ENCODE results near the gene NOTCH4.
"Not testable (repeated sequence)": the region's sequence is repeated elsewhere in the genome, so short reads cannot be mapped to it uniquely, and the experiment has no call there.

NOTCH4 gene

GRCh38 chr6:32220021-32220420 is 3.8 kb downstream of the NOTCH4 start:
- DNase-seq (ENCODE audit: extremely low read depth in 1 of 2, low read depth in 1 of 2) = no peak

- no peak for DNase-seq (ENCODE audit: extremely low read depth in 1 of 2, low read depth in 1 of 2)
Observed at GRCh38 chr6:32218167-32218566, 5.7 kb downstream of the NOTCH4 start.

- DNase-seq (ENCODE audit: extremely low read depth in 1 of 2, low read depth in 1 of 2) = no peak
Observed at GRCh38 chr6:32216998-32217397, 6.9 kb downstream of the NOTCH4 start.

GRCh38 chr6:32216285-32216684 is 7.6 kb downstream of the NOTCH4 start:
- DNase-seq (ENCODE audit: extremely low read depth in 1 of 2, low read depth in 1 of 2) = no peak

- no peak for DNase-seq (ENCODE audit: extremely low read depth in 1 of 2, low read depth in 1 of 2)
Observed at GRCh38 chr6:32215617-32216016, 8.2 kb downstream of the NOTCH4 start.

GRCh38 chr6:32214126-32214525 is 9.7 kb downstream of the NOTCH4 start:
- DNase-seq (ENCODE audit: extremely low read depth in 1 of 2, low read depth in 1 of 2) = no peak

- DNase-seq (ENCODE audit: extremely low read depth in 1 of 2, low read depth in 1 of 2) = no peak
Observed at GRCh38 chr6:32213649-32214048, 10.2 kb downstream of the NOTCH4 start.

- no peak for DNase-seq (ENCODE audit: extremely low read depth in 1 of 2, low read depth in 1 of 2)
Observed at GRCh38 chr6:32212076-32212760, 11.6 kb downstream of the NOTCH4 start.

- not testable (repeated sequence) for DNase-seq (ENCODE audit: extremely low read depth in 1 of 2, low read depth in 1 of 2)
Observed at GRCh38 chr6:32211432-32211831, 12.4 kb downstream of the NOTCH4 start.

- DNase-seq (ENCODE audit: extremely low read depth in 1 of 2, low read depth in 1 of 2) = no peak
Observed at GRCh38 chr6:32210191-32210601, 13.7 kb downstream of the NOTCH4 start.

- no peak for DNase-seq (ENCODE audit: extremely low read depth in 1 of 2, low read depth in 1 of 2)
Observed at GRCh38 chr6:32208996-32209395, 14.9 kb downstream of the NOTCH4 start.

- DNase-seq (ENCODE audit: extremely low read depth in 1 of 2, low read depth in 1 of 2) = no peak
Observed at GRCh38 chr6:32204268-32204715, 19.6 kb downstream of the NOTCH4 start.

- no peak for DNase-seq (ENCODE audit: extremely low read depth in 1 of 2, low read depth in 1 of 2)
Observed at GRCh38 chr6:32203426-32204267, 20.2 kb downstream of the NOTCH4 start.

- no peak for DNase-seq (ENCODE audit: extremely low read depth in 1 of 2, low read depth in 1 of 2)
Observed at GRCh38 chr6:32202186-32202585, 21.7 kb downstream of the NOTCH4 start.

- DNase-seq (ENCODE audit: extremely low read depth in 1 of 2, low read depth in 1 of 2) = no peak
Observed at GRCh38 chr6:32200711-32201475, 23.0 kb downstream of the NOTCH4 start.

GRCh38 chr6:32198866-32199265 is 25.0 kb downstream of the NOTCH4 start:
- DNase-seq (ENCODE audit: extremely low read depth in 1 of 2, low read depth in 1 of 2) = no peak

GRCh38 chr6:32198345-32198696 is 25.5 kb downstream of the NOTCH4 start:
- DNase-seq (ENCODE audit: extremely low read depth in 1 of 2, low read depth in 1 of 2) = no peak

- no peak for DNase-seq (ENCODE audit: extremely low read depth in 1 of 2, low read depth in 1 of 2)
Observed at GRCh38 chr6:32196682-32197616, 26.9 kb downstream of the NOTCH4 start.

GRCh38 chr6:32195902-32196681 is 27.8 kb downstream of the NOTCH4 start:
- DNase-seq (ENCODE audit: extremely low read depth in 1 of 2, low read depth in 1 of 2) = peak in 1 of 2 donors; percentile 48

- peak; percentile 99 to 100 for DNase-seq (ENCODE audit: extremely low read depth in 1 of 2, low read depth in 1 of 2)
Observed at GRCh38 chr6:32195652-32195901, 28.3 kb downstream of the NOTCH4 start.

Measured in activated CD8-positive, alpha-beta memory T cell treated with anti-CD3 and anti-CD28 coated beads for 1 hour (primary cell).